HG03159 (cell line): ENCODE results near the gene ZNF594.
"Not testable (repeated sequence)": the region's sequence is repeated elsewhere in the genome, so short reads cannot be mapped to it uniquely, and the experiment has no call there.

ENCODE experiments used
- ATAC-seq: cut with Tn5 transposase; IDR thresholded peaks from one replicate; pipeline ENCODE4 v1.9.1; 2021; ENCODE audit warnings: mild to moderate bottlenecking, moderate library complexity; ENCODE audit not compliant: unreplicated experiment

Gene ZNF594

DNA sequence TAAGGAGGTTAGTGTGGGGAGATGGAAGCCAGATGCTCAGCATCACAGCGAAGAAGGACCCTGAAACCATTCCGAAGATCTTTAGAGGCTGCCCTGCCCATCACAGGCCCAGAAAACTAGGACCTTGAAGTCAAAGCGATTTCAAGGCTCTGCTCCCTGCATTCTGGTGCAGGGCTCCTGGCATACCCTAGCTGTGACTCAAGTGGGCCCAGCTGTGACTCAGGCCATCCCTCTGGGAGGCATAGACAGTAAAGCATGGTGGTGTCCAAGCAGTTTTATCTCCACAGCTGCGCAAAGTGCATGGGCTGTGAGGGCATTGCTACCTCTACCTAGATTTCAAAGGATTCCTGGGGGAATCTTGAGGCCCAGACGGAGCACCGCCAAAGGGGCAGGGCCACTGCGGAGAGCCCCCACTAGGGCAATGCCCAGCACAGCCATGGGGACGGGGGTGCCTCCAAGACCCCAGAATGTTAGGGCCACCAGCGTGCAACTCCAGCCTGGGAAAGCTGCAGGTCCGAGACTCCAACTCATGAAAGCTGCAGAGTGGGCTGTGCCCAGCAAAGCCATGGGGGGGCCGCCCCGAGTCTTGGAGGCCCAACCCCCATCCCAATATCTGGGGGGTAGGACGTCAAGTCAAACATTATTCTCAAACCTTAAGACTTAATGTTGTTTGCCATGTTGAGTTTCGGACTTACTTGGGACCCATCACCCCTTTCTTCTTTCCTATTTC lies 11.7 kb upstream of the ZNF594 start:
- ATAC-seq, result no peak

DNA sequence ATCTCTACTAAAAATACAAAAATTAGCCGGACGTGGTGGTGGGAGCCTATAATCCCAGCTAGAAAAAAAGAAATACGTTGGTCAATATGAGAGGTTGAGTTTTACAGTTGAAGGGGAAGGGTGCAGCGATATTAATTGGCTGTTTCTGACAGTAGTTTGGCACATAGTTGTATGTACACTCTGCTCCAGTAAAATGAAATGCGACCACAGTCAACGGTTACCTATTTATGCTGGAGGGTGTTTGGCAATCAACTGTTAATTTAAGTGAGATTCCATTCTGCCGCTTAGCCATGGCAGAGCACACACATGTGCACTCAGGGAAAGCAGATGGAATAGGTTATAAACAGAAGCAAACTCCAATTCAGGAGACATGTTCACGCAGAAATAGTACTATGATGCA lies 9.3 kb upstream of the ZNF594 start:
- ATAC-seq, result no peak

DNA sequence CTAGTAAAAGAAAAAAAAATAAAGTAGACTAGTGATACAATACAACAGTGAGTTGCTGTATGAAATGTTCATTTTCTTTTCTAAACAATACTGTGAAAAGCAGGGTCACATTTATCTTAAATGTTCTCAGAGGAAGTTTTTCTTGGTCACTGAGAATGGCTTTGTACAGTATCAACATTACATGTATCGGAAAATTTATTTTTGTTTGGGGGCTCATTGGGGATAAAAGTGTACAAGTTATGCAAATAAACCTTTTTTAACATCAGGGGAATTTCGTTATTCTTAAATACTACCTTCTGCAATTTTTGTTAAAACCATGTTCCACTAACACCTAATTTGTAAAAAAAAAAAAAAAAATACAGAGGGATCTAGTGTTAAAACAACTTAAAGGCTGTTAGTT lies 8.7 kb upstream of the ZNF594 start:
- no peak for ATAC-seq

DNA sequence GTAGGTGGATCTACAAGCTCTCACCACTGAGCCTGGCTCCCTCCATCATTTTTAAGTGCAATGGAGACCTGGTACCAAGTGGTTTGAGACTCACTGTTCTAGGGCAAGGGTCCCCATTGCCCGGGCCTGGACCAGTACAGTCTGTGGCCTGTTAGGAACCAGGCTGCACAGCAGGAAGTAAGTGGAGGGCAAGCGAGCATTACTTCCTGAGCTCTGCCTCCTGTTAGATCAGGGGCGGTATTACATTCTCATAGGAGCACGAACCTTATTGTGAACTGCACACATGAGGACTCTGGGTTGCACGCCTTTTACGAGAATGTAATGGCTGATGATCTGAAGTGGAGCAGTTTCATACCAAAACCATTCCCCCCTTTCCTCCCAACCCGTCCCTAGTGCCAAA lies 6.8 kb upstream of the ZNF594 start:
- ATAC-seq, result no peak

DNA sequence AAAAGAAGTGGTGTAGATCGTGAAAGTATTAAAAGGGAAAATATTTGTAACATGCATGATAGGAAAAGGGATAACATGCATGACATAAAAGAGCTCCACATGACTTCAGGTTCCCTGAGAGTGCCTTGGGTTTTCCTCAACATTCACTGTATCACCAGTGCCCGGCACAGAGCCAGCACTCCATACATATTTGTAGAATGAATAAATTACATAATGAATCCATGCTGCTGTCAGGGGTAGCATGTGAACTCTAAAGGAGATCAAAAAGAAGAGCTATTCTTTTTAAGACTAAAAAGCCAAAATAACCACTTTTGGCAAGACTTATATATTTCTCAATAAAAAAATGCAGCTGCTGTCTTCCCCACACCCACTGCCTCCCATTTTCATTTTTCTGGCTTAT lies 2.7 kb upstream of the ZNF594 start:
- no peak for ATAC-seq

DNA sequence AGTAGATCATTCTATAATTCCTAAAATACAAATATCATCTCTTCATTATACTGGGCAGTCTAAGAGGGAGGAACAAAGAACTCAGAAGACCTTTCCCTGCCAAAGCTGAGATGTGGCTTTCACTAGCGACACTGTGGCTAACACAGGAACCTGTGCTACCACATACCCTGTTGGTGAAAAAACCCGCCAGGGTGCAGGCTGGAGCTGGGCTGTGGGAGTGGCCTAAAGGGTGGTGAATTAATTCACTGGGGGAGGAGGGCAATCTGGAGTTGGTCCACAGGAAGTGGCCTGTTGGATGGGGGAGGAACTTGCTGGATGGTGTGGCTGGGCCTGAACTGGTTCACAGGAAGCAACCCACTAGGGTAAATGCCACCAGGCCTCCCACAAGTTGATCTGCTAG lies 7.4 kb downstream of the ZNF594 start:
- no peak for ATAC-seq

DNA sequence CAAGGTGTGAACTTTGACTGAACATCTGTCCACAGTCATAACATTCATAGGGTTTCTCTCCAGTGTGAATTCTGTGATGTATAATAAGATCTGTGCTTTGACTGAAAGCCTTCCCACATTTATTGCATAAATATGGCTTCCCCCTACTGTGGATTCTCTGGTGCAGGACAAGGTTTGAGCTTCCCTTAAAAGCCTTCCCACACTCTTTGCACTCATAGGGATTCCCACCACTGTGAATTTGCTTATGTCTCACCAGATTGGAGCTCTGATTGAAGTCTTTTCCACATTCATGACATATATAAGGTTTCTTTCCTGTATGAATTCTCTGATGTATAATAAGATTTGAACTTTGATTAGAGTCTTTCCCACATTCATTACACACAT lies 8.3 kb downstream of the ZNF594 start:
- ATAC-seq, result no peak

DNA sequence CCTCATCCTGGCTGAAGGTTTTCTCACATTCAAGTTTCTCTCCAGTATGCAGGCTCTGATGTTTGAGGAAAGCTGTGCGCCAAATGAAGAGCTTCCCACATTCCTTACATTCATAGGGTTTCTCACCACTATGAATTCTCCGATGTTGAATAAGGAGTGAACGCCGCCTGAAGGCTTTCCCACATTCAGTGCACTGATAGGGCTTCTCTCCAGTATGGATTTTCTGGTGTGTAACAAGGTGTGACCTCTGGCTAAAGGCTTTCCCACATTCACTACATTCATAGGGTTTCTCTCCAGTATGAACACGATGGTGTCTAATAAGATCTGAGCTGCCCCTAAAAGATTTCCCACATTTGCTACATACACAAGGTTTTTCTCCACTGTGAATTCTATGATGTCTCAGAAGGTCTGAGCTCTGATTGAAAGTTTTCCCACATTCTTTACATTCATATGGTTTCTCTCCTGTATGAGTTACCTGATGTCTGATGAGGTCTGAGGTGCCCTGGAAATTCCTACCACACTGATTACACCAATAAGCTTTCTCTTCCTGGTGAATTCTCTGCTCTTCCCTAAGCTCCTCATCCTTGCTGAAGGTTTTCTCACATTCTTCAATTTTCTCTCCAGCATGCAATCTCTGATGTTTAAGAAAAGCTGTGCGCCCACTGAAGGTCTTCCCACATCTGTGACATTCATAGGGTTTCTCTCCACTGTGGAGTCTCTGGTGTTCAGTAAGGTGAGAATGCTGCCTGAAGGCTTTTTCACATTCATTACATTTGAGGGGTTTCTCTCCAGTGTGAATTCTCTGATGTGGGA lies 8.9 kb downstream of the ZNF594 start:
- ATAC-seq, result no peak

DNA sequence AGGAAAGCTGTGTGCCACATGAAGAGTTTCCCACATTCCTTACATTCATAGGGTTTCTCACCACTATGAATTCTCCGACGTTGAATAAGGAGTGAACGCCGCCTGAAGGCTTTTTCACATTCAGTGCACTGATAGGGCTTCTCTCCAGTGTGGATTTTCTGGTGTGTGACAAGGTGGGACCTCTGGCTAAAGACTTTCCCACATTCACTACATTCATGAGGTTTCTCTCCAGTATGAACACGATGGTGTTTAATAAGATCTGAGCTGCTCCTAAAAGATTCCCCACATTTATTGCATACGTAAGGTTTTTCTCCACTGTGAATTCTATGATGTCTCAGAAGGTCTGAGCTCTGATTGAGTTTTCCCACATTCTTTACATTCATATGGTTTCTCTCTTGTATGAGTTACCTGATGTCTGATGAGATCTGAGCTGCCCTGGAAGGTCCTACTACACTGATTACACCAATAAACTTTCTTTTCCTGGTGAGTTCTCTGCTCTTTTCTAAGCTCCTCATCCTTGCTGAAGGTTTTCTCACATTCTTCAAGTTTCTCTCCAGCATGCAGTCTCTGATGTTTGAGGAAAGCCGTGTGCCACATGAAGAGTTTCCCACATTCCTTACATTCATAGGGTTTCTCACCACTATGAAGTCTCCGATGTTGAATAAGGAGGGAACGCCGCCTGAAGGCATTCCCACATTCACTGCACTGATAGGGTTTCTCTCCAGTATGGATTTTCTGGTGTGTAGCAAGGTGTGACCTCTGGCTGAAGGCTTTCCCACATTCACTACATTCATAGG lies 10.0 kb downstream of the ZNF594 start:
- ATAC-seq, result no peak

DNA sequence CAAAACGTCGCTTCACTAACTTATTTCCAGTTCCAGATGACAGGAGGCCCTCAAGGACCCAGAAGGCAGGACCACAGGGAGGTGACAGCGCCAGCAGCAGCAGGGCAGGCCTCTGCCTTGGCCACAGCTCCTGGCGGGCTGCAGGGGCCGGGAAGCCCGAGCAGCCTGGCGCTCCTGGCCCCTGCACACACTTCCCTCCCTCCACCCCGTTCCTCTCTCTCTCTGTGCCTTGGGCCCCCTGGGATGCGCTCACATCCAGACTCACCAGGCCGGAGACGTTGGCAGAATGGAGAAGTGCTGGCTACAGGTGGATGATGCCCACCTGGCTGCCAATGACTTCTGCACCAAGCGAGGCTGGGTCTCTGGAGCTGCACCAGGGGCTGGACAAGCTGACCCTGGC lies 12.7 kb downstream of the ZNF594 start:
- no peak for ATAC-seq

DNA sequence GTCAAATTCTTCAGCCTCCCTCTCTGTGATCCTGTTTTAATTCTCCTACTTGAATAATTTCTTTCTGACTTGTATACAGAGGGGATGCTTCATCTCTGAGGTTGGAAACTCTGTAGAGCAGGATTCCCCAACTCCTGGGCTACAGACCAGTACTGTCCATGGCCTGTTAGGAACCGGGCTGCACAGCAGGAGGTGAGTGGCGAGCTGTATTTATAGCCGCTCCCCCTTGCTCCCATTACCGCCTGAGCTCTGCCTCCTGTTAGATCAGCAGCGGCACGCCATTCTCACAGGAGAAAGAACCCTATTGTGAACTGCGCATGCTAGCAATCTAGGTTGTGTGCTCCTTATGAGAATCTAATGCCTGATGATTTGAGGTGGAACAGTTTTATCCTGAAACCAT lies 16.6 kb downstream of the ZNF594 start:
- not testable (repeated sequence) for ATAC-seq

DNA sequence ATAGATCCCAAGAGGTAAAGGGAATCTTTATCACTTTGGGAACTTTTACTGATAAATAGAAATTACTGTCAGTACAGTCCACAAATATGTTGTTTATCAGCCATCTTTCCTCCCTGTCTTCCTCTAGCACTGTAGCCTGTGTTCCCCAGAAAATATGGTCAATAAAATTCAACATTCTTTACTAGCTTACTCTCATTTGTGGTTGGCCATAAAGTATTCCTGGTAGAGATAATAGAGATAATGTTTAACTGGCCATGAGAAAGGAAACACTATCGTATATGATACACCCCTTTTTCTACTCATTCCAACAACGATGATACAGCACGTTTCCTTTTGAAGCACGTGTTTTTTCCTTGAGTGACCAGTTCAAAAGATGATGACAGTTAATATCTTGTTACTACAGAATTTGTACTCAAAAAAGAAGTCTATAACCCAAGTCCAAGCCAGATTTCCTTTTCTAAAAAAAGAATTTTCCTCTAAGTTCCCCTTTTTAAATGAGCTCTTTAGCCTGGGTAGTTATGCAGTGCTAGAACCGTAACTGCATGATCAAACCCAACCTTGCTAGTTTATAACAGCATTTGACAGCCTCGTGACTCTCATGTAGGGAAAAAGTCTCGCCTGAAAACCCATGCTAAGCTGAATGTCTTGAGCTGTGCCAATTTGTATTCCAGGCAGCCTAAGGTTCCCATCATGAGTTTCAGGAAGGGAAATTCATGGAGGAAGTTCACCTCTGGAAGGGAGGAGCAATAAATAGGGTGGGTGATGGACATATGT lies 25.7 kb downstream of the ZNF594 start:
- ATAC-seq, result not testable (repeated sequence)

DNA sequence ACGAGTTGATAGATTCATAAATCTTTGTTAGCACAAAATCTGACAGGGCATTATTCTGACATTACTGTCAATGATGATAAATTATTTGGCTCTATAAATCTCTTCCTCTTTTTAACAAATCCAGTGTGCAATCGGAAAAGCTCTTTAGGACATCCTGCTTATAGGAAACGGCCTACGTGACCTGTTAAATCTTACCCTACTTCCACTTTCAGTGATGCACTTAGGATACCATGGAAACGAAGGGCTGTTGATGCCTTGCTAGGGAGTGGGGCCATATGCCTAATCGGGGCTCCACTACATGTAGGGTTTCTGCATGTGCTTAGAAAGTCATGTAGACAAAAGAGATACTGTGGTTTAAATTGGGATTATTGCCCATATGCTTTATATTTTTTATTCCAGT lies 27.2 kb downstream of the ZNF594 start:
- no peak for ATAC-seq

DNA sequence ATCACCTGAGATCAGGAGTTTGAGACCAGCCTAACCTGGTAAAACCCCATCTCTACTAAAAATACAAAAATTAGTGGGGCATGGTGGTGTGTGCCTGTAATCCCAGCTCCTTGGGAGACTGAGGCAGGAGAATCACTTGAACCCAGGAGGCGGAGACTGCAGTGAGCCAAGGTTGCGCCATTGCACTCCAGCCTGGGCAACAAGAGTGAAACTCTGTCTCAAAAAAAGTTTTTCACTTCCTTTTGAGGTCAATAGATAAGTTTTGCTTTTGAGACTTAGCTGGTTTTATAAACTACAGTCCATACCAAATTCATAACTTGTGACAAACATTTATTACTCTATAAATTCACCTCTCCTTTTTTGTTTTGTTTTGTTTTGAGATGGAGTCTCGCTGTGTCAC lies 29.9 kb downstream of the ZNF594 start:
- not testable (repeated sequence) for ATAC-seq

DNA sequence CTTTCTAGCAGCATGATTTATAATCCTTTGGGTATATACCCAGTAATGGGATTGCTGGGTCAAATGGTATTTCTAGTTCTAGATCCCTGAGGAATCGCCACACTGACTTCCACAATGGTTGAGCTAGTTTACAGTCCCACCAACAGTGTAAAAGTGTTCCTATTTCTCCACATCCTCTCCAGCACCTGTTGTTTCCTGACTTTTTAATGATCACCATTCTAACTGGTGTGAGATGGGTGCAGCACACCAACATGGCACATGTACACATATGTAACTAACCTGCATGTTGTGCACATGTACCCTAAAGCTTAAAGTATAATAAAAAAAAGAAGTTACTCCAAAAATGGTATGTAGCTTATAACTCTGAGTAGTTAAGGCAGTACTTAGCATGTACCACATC lies 31.0 kb downstream of the ZNF594 start:
- ATAC-seq, result not testable (repeated sequence)

DNA sequence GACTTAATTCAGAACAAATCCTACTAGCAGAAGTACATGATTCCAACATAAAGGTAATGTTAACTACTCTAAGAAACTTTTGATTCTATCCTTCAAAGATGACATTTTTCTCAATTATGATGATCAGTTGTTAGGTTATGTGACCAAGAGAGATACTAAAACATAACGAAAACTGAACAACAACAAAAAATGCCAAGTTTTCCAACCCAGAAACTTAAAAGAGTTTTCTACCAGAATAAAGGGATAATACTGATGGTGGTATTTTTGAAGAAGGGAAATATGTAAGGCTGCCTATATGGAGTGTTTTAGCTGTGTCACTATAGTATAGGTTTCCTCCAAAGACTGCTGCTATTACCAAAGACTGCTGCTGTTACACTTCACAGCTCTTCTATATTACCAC lies 45.5 kb downstream of the ZNF594 start:
- not testable (repeated sequence) for ATAC-seq

DNA sequence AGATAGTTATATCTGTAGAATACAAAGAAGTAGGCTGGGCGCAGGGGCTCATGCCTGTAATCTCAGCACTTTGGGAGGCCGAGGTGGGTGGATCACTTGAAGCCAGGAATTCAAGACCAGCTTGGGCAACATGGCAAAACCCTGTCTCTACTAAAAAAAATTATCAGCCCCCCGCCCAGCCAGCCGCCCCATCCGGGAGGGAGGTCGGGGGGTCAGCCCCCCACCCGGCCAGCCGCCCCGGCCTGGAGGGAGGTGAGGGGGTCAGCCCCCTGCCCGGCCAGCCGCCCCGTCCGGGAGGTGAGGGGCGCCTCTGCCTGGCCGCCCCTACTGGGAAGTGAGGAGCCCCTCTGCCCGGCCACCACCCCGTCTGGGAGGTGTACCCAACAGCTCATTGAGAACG lies 48.8 kb downstream of the ZNF594 start:
- ATAC-seq, result not testable (repeated sequence)

DNA sequence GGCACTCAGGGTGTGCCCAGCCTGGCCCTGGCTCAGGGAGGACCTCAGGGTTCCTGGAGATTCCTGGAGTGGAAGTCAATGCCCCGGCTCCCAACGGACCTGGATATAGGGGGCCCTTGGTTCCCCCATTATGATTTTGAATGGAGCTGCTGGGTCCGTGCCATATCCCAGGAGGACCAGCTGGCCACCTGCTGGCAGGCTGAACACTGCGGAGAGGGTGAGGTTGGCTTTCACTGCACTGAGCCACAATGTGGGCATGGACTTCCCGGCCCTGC lies 52.3 kb downstream of the ZNF594 start:
- no peak for ATAC-seq

DNA sequence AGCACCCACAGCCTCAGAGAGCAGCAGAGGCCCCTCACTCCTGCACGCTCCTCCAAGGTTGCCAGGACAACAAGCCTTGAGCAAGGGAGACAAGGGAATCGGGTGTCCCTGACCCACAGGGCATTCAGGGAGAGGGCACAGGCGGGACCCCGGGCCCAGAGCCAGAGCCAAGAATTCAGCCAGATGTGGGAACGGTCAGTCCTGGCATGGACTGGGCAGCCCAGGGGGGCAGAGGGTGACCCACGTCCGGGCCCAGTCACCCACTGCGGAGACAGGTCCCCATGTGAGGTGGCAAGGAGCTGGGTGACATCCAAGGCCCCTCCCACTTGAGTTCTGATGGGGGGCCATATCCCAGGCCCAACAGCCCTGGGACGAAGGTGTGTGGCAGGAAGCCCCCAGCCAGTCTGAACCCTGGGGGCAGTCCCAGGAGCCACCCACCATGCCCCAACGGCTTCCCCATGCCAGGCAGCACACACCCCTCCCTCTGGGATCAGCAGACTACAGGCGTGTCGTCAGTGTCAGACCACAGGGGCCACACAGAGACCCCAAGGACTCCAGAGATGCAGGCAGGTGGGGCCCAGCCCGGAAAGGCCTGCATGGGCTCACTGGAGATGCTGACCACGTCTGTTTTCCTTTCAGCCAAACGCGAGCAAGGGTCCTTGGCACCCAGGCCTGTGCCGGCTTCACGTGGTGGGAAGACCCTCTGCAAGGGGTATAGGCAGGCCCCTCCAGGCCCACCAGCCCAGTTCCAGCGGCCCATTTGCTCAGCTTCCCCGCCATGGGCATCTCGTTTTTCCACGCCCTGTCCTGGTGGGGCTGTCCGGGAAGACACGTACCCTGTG lies 52.8 kb downstream of the ZNF594 start:
- ATAC-seq, result no peak

DNA sequence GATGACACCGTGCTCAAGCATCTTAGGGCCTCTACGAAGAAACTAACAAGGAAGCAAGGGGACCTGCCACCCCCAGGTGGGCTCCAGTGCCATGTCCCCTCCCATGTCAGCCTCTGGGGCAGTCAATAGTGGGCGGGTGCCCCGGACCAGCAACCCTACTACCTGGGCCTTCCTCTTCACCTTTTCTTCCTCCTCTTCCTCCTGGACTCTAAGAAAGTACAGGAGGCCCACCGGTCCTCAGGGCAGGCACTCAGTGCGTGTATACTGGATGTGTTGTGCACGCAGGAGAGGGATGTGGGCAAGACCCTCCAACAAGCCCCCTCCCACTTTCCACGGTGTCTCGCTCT lies 53.5 kb downstream of the ZNF594 start:
- ATAC-seq, result not testable (repeated sequence)
